Activated CD4-positive, alpha-beta T cell treated with anti-CD3 and anti-CD28 coated beads, Interleukin-2, Interleukin-6, amounts not matched to agents 100 ng/mL and 50 ng/mL, durations not matched to agents 16 hours and 8 hours (primary cell): ENCODE data around the gene ASPDH.
"Not testable (repeated sequence)": the region's sequence is repeated elsewhere in the genome, so short reads cannot be mapped to it uniquely, and the experiment has no call there.

Experiments used
- DNase-seq: peaks from one replicate; pipeline ENCODE4 v3.0.0-alpha.2; 2020

The ASPDH gene

DNA sequence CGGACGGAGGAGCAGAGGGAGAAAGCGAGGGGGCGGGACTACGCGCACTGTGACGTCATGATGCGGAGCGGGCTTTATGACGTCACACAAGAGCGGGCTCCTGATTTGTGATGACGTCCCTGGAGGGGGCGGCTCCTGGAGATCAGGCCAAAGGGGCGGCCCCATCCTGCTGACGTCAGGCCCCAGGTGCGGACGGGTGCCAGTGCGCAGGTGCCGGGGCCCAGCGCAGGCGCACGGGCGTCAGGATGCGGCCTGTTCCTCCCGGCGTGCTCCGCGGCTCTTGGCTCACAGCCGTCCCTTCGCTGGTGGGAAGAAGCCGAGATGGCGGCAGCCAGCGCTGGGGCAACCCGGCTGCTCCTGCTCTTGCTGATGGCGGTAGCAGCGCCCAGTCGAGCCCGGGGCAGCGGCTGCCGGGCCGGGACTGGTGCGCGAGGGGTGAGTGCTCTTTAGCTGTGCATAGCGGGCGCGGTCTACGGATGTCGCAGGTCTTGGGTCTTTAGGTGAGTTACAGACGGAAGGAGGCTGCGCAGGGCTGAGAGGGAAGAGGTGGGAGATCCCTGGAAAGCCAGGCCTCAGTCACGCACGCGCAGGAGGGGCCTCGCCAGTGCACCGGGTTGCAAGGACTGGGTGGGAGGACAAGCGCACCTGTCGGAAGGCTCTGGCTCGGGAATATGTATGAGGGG lies 37.3 kb downstream of the ASPDH start, which contains the start of the genes EMC10 and GARIN5A:
TSS of gene EMC10 (plus strand) at position 284 of the 683 bp plus-strand sequence. CDS start at position 322, 38 bp downstream.
TSS of gene GARIN5A (minus strand) at position 625 of the 683 bp plus-strand sequence. CDS start at position 165, 460 bp downstream.
- peak; percentile 96 for DNase-seq

DNA sequence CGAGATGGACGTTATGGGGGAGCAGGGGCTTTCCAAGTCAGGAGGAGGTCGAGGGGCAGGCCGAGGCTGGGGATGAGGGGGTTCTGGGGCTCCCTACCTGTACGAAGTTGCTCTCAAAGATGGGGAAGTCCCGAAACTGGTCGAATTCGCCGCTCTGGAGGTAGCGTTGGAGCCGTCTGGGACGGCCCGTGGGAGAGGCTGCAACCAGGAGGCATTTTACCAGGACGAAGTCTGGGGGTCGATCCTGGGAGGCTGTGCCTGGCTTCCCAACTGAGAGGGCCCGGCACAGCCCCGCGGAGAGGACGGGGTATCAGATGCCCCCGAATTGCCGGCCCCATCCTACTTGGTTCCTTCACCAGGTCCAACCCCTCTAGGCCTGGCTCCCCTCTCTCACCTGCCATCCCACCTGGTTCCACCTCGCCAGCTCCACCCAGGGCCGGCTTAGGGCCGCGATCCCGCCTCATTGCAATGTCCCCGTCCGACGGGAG lies 37.9 kb downstream of the ASPDH start:
- DNase-seq = no peak

- no peak for DNase-seq
Measured at GRCh38 chr19:50475101-50475568, 38.6 kb downstream of the ASPDH start.

- not testable (repeated sequence) for DNase-seq
Measured at GRCh38 chr19:50473336-50473735, 40.4 kb downstream of the ASPDH start.

DNA sequence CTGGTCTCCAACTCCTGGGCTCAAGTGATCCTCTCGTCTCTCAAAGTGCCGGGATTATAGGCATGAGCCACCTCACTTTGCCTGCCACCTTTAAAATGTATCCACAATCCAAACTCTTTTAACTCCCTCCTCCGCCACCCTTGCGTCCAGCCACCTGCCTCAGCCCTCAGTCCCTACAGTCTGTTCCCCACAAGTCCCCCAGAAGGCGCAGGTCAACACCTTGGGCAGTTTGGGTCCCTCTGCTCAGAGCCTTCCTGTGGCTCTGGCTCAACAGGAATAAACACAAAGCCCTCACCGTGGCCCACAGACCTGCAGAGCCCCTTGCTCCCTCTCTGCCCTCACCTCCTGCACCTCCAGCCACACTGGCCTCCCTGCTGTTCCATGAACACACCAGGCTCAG lies 44.9 kb downstream of the ASPDH start:
- no peak for DNase-seq

DNA sequence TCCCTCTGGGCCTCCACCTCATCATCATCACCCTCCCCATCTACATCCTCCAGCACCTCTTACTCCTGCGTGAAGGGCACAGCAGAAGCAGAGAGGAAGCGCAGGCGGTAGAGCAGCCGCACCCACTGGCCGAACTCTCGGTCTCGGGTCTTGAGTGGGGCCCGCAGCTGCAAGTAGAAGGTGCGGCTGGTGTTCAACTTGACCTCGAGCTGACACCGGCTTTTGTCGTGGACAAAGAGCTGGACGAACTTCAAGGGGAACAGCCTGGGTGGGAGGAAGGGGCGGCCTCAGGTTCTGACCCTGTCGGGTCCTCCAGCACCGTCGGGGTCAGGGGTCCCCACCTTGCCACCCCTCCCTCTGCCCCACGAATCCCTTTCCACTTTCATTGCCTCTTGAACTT lies 46.1 kb downstream of the ASPDH start:
- DNase-seq = no peak

DNA sequence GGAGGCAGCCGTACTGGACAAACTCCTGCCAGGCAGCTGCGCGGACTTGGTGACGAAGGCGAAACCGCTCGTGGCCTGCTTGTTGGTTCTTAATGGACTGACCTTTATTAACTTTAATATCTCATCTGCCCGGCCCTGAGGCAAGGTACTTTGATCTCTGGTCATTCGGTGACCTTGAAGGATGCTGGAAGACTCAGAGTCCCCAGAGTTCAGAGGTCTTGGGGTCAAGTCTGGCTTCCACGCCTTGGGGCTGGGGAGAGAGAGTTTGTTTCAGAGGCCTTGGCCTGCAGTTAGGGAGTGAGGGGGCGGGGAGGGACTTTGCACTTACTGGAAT lies 47.0 kb downstream of the ASPDH start:
- DNase-seq = no peak

GRCh38 chr19:50465986-50466705 lies 47.6 kb downstream of the ASPDH start:
- no peak for DNase-seq

- DNase-seq = no peak
Measured at GRCh38 chr19:50465000-50465399, 48.7 kb downstream of the ASPDH start.

DNA sequence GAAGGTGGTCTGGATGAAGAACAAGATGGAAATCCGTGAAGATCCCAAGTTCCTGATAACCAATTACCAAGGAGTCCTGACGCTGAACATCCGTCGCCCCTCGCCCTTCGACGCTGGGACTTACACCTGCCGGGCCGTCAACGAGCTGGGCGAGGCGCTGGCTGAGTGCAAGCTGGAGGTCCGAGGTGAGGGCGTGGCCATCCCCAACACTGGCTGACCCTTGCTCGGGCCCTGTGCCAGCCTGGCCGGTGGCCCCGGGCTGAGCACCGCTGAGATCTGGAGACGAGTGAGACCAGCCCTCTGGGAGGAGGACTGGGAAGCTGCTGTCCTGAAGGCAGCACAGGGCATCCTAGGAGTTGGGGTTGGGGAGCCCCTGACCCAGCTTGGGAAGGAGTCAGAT lies 49.4 kb downstream of the ASPDH start:
- no peak for DNase-seq

DNA sequence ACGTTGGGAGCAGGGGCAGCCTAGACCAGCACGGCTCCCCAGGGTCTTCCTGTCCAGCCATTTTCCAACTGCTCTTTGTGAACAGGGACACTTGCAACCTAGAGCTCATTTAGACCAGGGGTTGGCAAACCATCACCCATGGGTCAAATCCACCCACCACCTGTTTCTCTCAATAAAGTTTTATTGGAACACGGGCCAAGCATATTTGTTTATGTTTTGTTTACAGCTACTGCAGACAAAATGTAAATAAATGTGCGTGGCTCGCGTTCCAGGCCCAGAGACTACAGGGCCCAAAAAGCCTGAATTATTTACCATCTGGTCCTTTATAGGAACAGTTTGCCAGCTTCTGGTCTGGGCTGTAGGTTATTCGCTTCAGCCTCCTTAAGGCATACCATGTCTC lies 50.7 kb downstream of the ASPDH start:
- DNase-seq = no peak
